ENCODE measurements around the gene UNC45B.
"Not testable (repeated sequence)": the region's sequence is repeated elsewhere in the genome, so short reads cannot be mapped to it uniquely, and the experiment has no call there.

UNC45B gene

GRCh38 chr17:35171834-35172233, 24.2 kb downstream of the UNC45B start:
- no peak for DNase-seq

- DNase-seq = not testable (repeated sequence)
Measured at GRCh38 chr17:35172321-35172720, 24.7 kb downstream of the UNC45B start.

GRCh38 chr17:35174835-35175334, 27.3 kb downstream of the UNC45B start:
- DNase-seq = no peak

GRCh38 chr17:35175638-35176415, 28.2 kb downstream of the UNC45B start:
- no peak for DNase-seq

GRCh38 chr17:35176897-35177296, 29.3 kb downstream of the UNC45B start:
- DNase-seq = no peak

- DNase-seq = not testable (repeated sequence)
Measured at GRCh38 chr17:35179379-35179778, 31.8 kb downstream of the UNC45B start.

- DNase-seq = no peak
Measured at GRCh38 chr17:35183332-35183731, 35.7 kb downstream of the UNC45B start.

- no peak for DNase-seq
Measured at GRCh38 chr17:35184274-35184673, 36.7 kb downstream of the UNC45B start.

- DNase-seq = no peak
Measured at GRCh38 chr17:35185849-35186248, 38.2 kb downstream of the UNC45B start.

- no peak for DNase-seq
Measured at GRCh38 chr17:35187481-35187880, 39.9 kb downstream of the UNC45B start.

- no peak for DNase-seq
Measured at GRCh38 chr17:35188111-35188510, 40.5 kb downstream of the UNC45B start.

GRCh38 chr17:35189291-35189690, 41.7 kb downstream of the UNC45B start:
- no peak for DNase-seq

GRCh38 chr17:35191001-35191695, 43.5 kb downstream of the UNC45B start:
- no peak for DNase-seq

GRCh38 chr17:35192708-35193107, 45.1 kb downstream of the UNC45B start:
- peak; percentile 56 for DNase-seq

GRCh38 chr17:35194001-35194400, 46.4 kb downstream of the UNC45B start, which contains the start of gene SLC35G3:
TSS of gene SLC35G3 (minus strand) at chr17:35194393. CDS start at chr17:35194307, 86 bp downstream.
- DNase-seq = not testable (repeated sequence)

GRCh38 chr17:35195062-35195461, 47.4 kb downstream of the UNC45B start:
- DNase-seq = not testable (repeated sequence)

GRCh38 chr17:35202582-35202981, 55.0 kb downstream of the UNC45B start:
- DNase-seq = not testable (repeated sequence)

- peak; percentile 45 for DNase-seq
Measured at GRCh38 chr17:35210741-35211140, 63.1 kb downstream of the UNC45B start.

- DNase-seq = no peak
Measured at GRCh38 chr17:35212668-35213067, 65.1 kb downstream of the UNC45B start.

- DNase-seq = no peak
Measured at GRCh38 chr17:35213412-35213940, 65.9 kb downstream of the UNC45B start.

GRCh38 chr17:35214192-35214591, 66.6 kb downstream of the UNC45B start:
- peak; percentile 27 for DNase-seq

- DNase-seq = no peak
Measured at GRCh38 chr17:35214631-35215273, 67.1 kb downstream of the UNC45B start.

- no peak for DNase-seq
Measured at GRCh38 chr17:35217107-35217506, 69.5 kb downstream of the UNC45B start.

All from CD4-positive, alpha-beta T cell treated with Interleukin-15 for 1 hour (primary cell).